Liver (tissue), 9 donors: ENCODE results near the gene FAM170B. TPM values are rescaled to one million over a fixed set of nuclear protein-coding genes. Genes with fewer than 3 reads are reported as not detected.

ENCODE experiments used
- DNase-seq: peaks from one replicate; pipeline ENCODE4 v3.0.0-alpha.2; 2017; ENCODE audit warnings: low spot score
- H3K27ac ChIP-seq, 2 donors: one replicate each; pipeline ENCODE4 v1.7.0; 2013; ENCODE audit warnings: inconsistent platforms in 2 of 2, low read length in 2 of 2, control low read depth in 1 of 2, low read depth in 1 of 2, mild to moderate bottlenecking in 1 of 2
- H3K27me3 ChIP-seq, 4 donors: one replicate each; pipeline versions ENCODE4 v1.6.1 to v1.7.0; 2013; ENCODE audit warnings: low read length in 3 of 4, inconsistent platforms in 1 of 4, mild to moderate bottlenecking in 1 of 4, moderate library complexity in 1 of 4; ENCODE audit not compliant: control insufficient read depth in 4 of 4, insufficient read depth in 4 of 4
- H3K36me3 ChIP-seq, 4 donors: one replicate each; pipeline versions ENCODE4 v1.6.1 to v1.7.0; 2013; ENCODE audit warnings: low read length in 3 of 4, mild to moderate bottlenecking in 3 of 4, low read depth in 1 of 4, moderate library complexity in 1 of 4; ENCODE audit not compliant: control insufficient read depth in 4 of 4, insufficient read depth in 3 of 4
- H3K4me1 ChIP-seq, 4 donors: one replicate each; pipeline versions ENCODE4 v1.6.1 to v1.7.0; 2013; ENCODE audit warnings: low read length in 3 of 4, mild to moderate bottlenecking in 3 of 4, moderate library complexity in 1 of 4; ENCODE audit not compliant: control insufficient read depth in 4 of 4, insufficient read depth in 4 of 4
- H3K4me3 ChIP-seq, 3 donors: one replicate each; pipeline versions ENCODE4 v1.6.1 to v1.7.0; 2013; ENCODE audit warnings: low read length in 3 of 3, control low read depth in 1 of 3, low read depth in 1 of 3, mild to moderate bottlenecking in 1 of 3
- H3K9ac ChIP-seq, 2 donors: one replicate each; pipeline ENCODE4 v1.7.0; 2013; ENCODE audit warnings: low read length in 2 of 2, mild to moderate bottlenecking in 2 of 2, moderate library complexity in 2 of 2, control low read depth in 1 of 2, low read depth in 1 of 2
- H3K9me3 ChIP-seq, 4 donors: one replicate each; pipeline versions ENCODE4 v1.6.1 to v1.7.0; 2013; ENCODE audit warnings: low read length in 3 of 4; ENCODE audit not compliant: control insufficient read depth in 4 of 4
- CTCF ChIP-seq: fragments of 150-350 bp; IDR thresholded peaks from 2 replicates; pipeline ENCODE4 v1.5.1; 2017; ENCODE audit warnings: improper control_type of control experiment, low read depth, low read length; ENCODE audit not compliant: missing input control
- GABPA ChIP-seq, 2 donors: IDR thresholded peaks in 1 of 2; conservative IDR thresholded peaks in 1 of 2; 2 replicates each; pipeline ENCODE4 v1.6.1; 2016; ENCODE audit warnings: antibody characterized with exemption in 2 of 2, mild to moderate bottlenecking in 1 of 2, moderate library complexity in 1 of 2
- HNF4G ChIP-seq: IDR thresholded peaks from 2 replicates; pipeline ENCODE4 v1.6.1; 2016; ENCODE audit warnings: antibody characterized with exemption
- JUND ChIP-seq, 2 donors: IDR thresholded peaks; 2 replicates each; pipeline ENCODE4 v1.6.1; 2016; ENCODE audit warnings: antibody characterized with exemption in 2 of 2
- RAD21 ChIP-seq, 2 donors: IDR thresholded peaks; 2 replicates each; pipeline ENCODE4 v1.6.1; 2016; ENCODE audit warnings: antibody characterized with exemption in 2 of 2, mild to moderate bottlenecking in 2 of 2
- SP1 ChIP-seq: IDR thresholded peaks from 2 replicates; pipeline ENCODE4 v1.6.1; 2018; ENCODE audit warnings: antibody characterized with exemption, mild to moderate bottlenecking
- TAF1 ChIP-seq: conservative IDR thresholded peaks from 2 replicates; pipeline ENCODE4 v1.6.1; 2016; ENCODE audit warnings: antibody characterized with exemption, mild to moderate bottlenecking
- YY1 ChIP-seq: IDR thresholded peaks from 2 replicates; pipeline ENCODE4 v1.6.1; 2016; ENCODE audit warnings: antibody characterized with exemption, mild to moderate bottlenecking
- WGBS: extraction: QIAGEN DNeasy Blood & Tissue Kit; methylation state at CpG from one replicate; pipeline ENCODE4 v1.1.7; 2013; 5-methylcytosine and 5-hydroxymethylcytosine counted together
- polyA plus RNA-seq, 2 donors: library from polyadenylated mRNA; stranded (reverse) in 1 of 2; unstranded in 1 of 2; fragments of 200-250 nt in 1 of 2; fragments of >200 nt in 1 of 2; fragmentation: Nextera tagmentation in 1 of 2; extraction: Ambion mirVana in 1 of 2; gene quantifications; one replicate each; pipeline versions ENCODE4 v1.2.1 to v1.2.3, GENCODE V29; 2013 to 2015
- total RNA-seq, 2 donors: library from RNA; depleted of rRNA; stranded (reverse); fragments of >200 nt; gene quantifications; one replicate each; pipeline ENCODE4 v1.2.3, GENCODE V29; 2014
- TF ChIP-seq, protein P1 (sequence below): IDR thresholded peaks from 2 replicates; pipeline ENCODE4 v1.6.1; 2016; ENCODE audit warnings: antibody characterized with exemption, mild to moderate bottlenecking
- donor health status: healthy.
- donor health status: healthy.
- donor health status: healthy.
- donor health status: healthy.
- donor health status: healthy.

FAM170B gene
- total and polyA plus RNA-seq, 4 donors: not detected

GRCh38 chr10:49152037-49152436, 18.2 kb upstream of the FAM170B start:
- no peaks in the 10 kb centered on the region for H3K4me1 ChIP-seq
- no peak overlapping the region for H3K27ac ChIP-seq
- 92% methylated on average over 4 of the region's 4 CpGs for WGBS
- H3K27me3 ChIP-seq: no peaks in the 10 kb centered on the region
- no peaks in the 10 kb centered on the region for H3K36me3 ChIP-seq
- no peak for DNase-seq
- H3K4me3 ChIP-seq: no peak overlapping the region
- H3K9ac ChIP-seq: no peak overlapping the region
- H3K9me3 ChIP-seq: peaks cover 0 to 2% (median 0%) of the 10 kb centered on the region in 4 donors
- TF ChIP-seq RAD21 (IDR thresholded peaks at IDR 0.05) (no peak), JUND (IDR thresholded peaks at IDR 0.05) (no peak), YY1 (no peak), HNF4G (no peak), SP1 (no peak), TAF1 (no peak)
- TF ChIP-seq, protein P1, sequence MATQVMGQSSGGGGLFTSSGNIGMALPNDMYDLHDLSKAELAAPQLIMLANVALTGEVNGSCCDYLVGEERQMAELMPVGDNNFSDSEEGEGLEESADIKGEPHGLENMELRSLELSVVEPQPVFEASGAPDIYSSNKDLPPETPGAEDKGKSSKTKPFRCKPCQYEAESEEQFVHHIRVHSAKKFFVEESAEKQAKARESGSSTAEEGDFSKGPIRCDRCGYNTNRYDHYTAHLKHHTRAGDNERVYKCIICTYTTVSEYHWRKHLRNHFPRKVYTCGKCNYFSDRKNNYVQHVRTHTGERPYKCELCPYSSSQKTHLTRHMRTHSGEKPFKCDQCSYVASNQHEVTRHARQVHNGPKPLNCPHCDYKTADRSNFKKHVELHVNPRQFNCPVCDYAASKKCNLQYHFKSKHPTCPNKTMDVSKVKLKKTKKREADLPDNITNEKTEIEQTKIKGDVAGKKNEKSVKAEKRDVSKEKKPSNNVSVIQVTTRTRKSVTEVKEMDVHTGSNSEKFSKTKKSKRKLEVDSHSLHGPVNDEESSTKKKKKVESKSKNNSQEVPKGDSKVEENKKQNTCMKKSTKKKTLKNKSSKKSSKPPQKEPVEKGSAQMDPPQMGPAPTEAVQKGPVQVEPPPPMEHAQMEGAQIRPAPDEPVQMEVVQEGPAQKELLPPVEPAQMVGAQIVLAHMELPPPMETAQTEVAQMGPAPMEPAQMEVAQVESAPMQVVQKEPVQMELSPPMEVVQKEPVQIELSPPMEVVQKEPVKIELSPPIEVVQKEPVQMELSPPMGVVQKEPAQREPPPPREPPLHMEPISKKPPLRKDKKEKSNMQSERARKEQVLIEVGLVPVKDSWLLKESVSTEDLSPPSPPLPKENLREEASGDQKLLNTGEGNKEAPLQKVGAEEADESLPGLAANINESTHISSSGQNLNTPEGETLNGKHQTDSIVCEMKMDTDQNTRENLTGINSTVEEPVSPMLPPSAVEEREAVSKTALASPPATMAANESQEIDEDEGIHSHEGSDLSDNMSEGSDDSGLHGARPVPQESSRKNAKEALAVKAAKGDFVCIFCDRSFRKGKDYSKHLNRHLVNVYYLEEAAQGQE: no peak

- H3K4me3 ChIP-seq: no peak overlapping the region
- 61% methylated on average over 1 of the region's 1 CpG for WGBS
- H3K9ac ChIP-seq: no peak overlapping the region
- TF ChIP-seq RAD21 (IDR thresholded peaks at IDR 0.05): no peak
- TF ChIP-seq CTCF: no peak
- H3K36me3 ChIP-seq: no peaks in the 10 kb centered on the region
- peaks cover 0 to 2% (median 0%) of the 10 kb centered on the region in 4 donors for H3K9me3 ChIP-seq
- DNase-seq: no peak
- no peaks in the 10 kb centered on the region for H3K27me3 ChIP-seq
- no peak overlapping the region for H3K27ac ChIP-seq
- no peaks in the 10 kb centered on the region for H3K4me1 ChIP-seq
These were observed 17.7 kb upstream of the FAM170B start for GRCh38 chr10:49151481-49151880.

DNA sequence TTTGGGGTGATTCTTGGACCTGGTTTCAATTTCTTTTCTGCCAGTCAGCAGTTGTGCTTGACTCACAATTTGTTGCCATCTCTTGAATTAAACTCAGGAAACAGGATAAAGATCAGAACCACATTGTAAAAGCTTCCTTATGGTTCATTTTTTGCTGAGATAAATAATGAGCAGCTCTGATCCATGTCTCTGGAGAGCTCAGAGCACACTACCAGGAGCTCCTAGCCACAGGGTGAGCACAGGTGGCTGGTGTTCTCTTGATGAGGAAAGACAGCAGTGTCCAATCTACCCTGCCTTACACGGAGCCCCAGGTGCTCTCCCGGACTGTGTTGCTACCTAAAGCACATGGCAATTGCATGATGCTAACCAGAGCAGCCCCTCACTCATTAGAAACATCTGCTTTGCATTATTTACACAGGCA, 17.2 kb upstream of the FAM170B start:
- DNase-seq: no peak
- Histone ChIP-seq H3K9me3 (peaks cover 0 to 2% (median 0%) of the 10 kb centered on the region in 4 donors), H3K9ac (no peak overlapping the region), H3K4me3 (no peak overlapping the region), H3K4me1 (no peaks in the 10 kb centered on the region), H3K27ac (no peak overlapping the region), H3K27me3 (no peaks in the 10 kb centered on the region), H3K36me3 (no peaks in the 10 kb centered on the region)
- WGBS: 50% methylated on average over 2 of the region's 2 CpGs
- no peak for TF ChIP-seq GABPA (IDR thresholded peaks at IDR 0.05 in 1 of 2, conservative IDR thresholded peaks at IDR 0.05 in 1 of 2)
